GM19438 (cell line): ENCODE measurements around the gene IL17REL.

Experiments used
- ATAC-seq: cut with Tn5 transposase; IDR thresholded peaks from one replicate; pipeline ENCODE4 v1.9.1; 2021; ENCODE audit warnings: low read depth; ENCODE audit not compliant: unreplicated experiment

The IL17REL gene

GRCh38 chr22:49960159-49961004, 52.2 kb downstream of the IL17REL start, which contains the start of gene PIM3:
TSS of gene PIM3 (plus strand) at chr22:49960772. CDS start at chr22:49960948, 176 bp downstream.
- peak; percentile 58 for ATAC-seq

- no peak for ATAC-seq
Observed at GRCh38 chr22:49959782-49960158, 52.8 kb downstream of the IL17REL start.

GRCh38 chr22:49958931-49959781, 53.4 kb downstream of the IL17REL start:
- no peak for ATAC-seq

GRCh38 chr22:49958366-49958921, 54.1 kb downstream of the IL17REL start:
- ATAC-seq = no peak

- ATAC-seq = no peak
Observed at GRCh38 chr22:49957826-49958365, 54.7 kb downstream of the IL17REL start.

- ATAC-seq = no peak
Observed at GRCh38 chr22:49956914-49957825, 55.4 kb downstream of the IL17REL start.

GRCh38 chr22:49956418-49956770, 56.2 kb downstream of the IL17REL start:
- ATAC-seq = no peak

GRCh38 chr22:49955581-49956417, 56.8 kb downstream of the IL17REL start:
- no peak for ATAC-seq

- ATAC-seq = no peak
Observed at GRCh38 chr22:49954991-49955580, 57.5 kb downstream of the IL17REL start.

- ATAC-seq = no peak
Observed at GRCh38 chr22:49954354-49954753, 58.2 kb downstream of the IL17REL start.

- ATAC-seq = no peak
Observed at GRCh38 chr22:49953680-49954344, 58.8 kb downstream of the IL17REL start.

GRCh38 chr22:49953027-49953679, 59.4 kb downstream of the IL17REL start:
- ATAC-seq = no peak

- ATAC-seq = no peak
Observed at GRCh38 chr22:49951986-49952896, 60.3 kb downstream of the IL17REL start.

GRCh38 chr22:49951678-49951985, 60.9 kb downstream of the IL17REL start:
- no peak for ATAC-seq

- ATAC-seq = no peak
Observed at GRCh38 chr22:49951000-49951677, 61.4 kb downstream of the IL17REL start.

GRCh38 chr22:49950396-49950994, 62.1 kb downstream of the IL17REL start:
- ATAC-seq = no peak
